ENCODE results near the gene IRF8.
"Not testable (repeated sequence)": the region's sequence is repeated elsewhere in the genome, so short reads cannot be mapped to it uniquely, and the experiment has no call there.

IRF8 gene

DNA sequence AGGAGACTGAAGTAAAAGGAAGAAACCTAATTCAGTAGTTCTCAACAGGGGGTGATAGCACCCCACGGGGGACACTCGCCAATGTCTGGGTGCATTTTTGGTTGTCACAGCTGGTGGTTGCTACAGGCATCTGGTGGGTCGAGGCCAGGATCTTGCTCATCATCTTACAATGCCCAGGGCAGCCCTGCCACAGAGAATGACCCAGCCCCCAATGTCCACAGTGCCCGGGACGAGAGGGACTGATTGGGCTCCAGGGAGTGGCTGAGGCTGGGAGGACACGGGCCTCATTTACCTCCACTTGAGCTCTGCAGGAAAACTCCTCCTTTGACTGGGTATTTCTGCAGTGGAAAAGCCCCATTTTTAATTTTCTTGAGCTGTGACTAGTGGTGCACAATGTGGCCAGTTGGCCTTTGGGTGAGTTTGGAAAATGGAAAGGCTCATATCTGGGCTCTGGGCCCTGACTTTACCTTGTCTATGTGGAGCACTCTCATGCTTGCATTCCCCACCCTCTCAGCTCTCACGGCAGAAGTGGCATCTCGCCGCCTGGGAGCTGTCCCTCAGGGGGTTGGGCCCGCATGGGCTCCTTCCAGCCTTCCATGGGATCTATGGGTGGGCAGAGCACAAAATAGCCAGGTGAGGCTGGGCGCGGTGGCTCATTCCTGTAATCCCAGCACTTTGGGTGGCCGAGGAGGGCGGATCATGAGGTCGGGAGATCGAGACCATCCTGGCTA, 37.7 kb upstream of the IRF8 start:
- no peaks in the 10 kb centered on the region for H3K36me3 Mint-ChIP-seq
- H3K9me3 Mint-ChIP-seq, result no peaks in the 10 kb centered on the region
- H3K4me1 Mint-ChIP-seq, result no peaks in the 10 kb centered on the region
- H3K27me3 Mint-ChIP-seq, result no peaks in the 10 kb centered on the region
- no peak overlapping the region for H3K27ac Mint-ChIP-seq
- H3K4me3 Mint-ChIP-seq, result no peak overlapping the region

DNA sequence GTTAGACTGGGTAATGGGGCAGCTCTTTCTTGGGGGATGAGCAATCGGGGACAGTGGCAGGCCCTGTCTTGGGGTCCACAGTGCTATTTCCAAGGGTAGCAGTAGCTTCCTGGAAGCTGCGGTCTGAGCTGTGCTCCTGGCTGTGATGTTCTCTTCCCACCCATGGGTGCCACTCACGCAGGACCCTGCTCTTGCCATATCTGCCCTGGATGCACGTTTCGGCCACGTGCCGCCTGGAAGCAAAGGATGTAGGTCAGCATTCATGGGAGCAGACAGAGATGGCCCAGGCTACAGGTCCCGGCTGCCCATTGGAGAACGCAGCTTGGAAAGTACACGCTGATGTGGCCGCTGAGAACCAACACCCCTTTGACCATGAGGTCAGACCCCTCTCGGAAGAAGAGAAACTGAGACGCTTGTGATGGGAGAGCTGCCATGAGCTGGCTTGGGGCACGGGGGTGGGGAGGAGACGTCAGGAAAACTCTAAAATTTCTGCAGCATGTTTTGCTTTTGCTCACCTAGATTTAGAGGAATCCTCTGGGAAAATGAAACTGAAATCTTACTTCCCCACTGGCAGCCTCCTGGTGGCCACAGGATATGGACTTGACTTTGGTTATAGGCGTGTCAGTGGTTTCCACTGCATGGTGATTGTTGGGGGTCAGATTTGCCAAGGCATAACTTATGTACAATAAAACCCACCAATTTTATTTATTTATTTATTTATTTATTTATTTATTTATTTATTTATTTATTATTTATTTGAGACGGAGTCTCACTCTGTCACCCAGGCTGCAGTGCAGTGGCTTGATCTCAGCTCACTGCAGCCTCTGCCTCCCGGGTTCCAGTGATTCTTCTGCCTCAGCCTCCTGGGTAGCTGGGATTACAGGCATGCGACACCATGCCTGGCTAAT, 36.2 kb upstream of the IRF8 start:
- Mint-ChIP-seq H3K4me1 (peaks cover 4% of the 10 kb centered on the region), H3K4me3 (no peak overlapping the region), H3K9me3 (no peaks in the 10 kb centered on the region), H3K36me3 (no peaks in the 10 kb centered on the region), H3K27me3 (no peaks in the 10 kb centered on the region), H3K27ac (no peak overlapping the region)

DNA sequence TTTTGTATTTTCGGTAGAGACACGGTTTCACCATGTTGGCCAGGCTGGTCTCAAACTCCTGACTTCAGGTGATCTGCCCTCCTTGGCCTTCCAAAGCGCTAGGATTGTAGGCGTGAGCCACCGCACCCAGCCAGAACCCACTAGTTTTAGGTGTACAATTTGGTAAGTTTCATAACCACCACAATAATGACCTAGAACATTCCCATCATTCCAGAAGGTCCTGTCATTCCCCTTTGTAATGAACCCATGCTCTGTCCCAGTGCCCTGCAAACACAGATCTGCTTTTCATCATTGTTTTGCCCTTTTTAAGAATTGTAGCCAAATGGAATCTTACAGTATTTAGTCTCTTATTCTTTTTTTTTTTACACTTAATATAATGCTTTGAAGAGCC, 35.6 kb upstream of the IRF8 start:
- Mint-ChIP-seq H3K9me3 (no peaks in the 10 kb centered on the region), H3K4me3 (no peak overlapping the region), H3K27me3 (no peaks in the 10 kb centered on the region), H3K27ac (no peak overlapping the region), H3K36me3 (no peaks in the 10 kb centered on the region), H3K4me1 (peaks cover 4% of the 10 kb centered on the region)

DNA sequence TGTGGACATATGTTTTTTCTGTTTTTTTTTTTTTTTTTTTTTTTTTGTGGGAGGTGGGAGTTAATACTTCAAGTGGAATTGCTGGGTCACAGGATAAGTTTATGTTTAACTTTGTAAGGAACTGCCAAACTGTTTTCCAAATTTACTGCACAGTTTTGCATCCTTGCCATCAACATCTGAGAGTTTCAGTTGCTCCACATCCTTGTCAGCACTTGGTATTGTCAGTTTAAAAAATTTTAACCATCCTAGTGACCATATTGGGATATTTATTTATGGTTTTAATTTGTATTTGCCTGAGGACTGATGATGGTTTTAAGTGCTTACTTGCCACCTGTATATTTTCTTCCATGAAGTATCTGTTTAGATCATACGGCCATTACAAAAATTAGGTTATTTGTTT, 34.0 kb upstream of the IRF8 start:
- peaks cover 19% of the 10 kb centered on the region for H3K4me1 Mint-ChIP-seq

DNA sequence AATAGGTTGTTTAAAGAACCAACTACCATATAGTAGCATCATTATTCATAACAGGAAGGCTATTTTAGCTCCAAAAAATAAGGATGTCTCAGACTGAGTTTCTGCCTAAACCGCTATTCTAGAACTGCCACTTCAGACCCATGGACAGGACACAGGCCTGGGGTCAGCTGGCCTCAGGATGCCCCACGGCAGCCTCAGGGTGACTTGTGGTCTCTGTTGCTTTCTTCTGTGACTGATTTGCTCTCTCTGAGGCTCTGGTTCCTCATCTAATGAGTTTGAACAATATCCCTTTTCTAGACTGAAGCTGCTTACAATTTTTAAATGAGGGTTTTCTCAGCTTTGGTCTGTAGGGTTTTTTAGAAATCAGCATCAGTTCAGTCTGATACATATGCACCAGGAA, 31.8 kb upstream of the IRF8 start:
- Mint-ChIP-seq H3K36me3 (no peaks in the 10 kb centered on the region), H3K27ac (no peak overlapping the region), H3K9me3 (no peaks in the 10 kb centered on the region), H3K4me3 (no peak overlapping the region), H3K4me1 (peaks cover 40% of the 10 kb centered on the region), H3K27me3 (no peaks in the 10 kb centered on the region)

More for the DNA sequence above, 34.0 kb upstream of the IRF8 start:
- no peak overlapping the region for H3K27ac Mint-ChIP-seq
- no peaks in the 10 kb centered on the region for H3K36me3 Mint-ChIP-seq
- no peaks in the 10 kb centered on the region for H3K27me3 Mint-ChIP-seq
- H3K9me3 Mint-ChIP-seq, result no peaks in the 10 kb centered on the region
- no peak overlapping the region for H3K4me3 Mint-ChIP-seq

DNA sequence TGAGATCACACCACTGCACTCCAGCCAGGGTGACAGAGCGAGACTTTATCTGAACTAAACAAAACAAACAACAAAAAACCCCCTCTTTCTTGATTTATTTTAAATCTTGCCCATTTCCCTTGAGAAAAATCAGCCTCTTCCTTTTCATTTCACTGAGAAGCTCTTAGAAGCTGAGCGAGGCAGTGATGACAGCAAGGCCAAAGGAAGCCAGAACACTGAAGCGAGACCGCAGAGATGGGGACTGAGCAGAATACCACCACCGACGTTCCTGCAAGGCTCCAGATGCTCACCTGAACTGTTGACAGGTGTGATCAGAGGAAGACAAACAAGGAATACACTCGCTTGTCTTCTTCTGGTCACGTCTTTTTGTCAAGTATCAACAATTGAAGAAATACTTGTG, 30.5 kb upstream of the IRF8 start:
- Mint-ChIP-seq H3K27ac (peak overlapping the region; percentile 81), H3K36me3 (no peaks in the 10 kb centered on the region), H3K4me1 (peaks cover 44% of the 10 kb centered on the region), H3K27me3 (no peaks in the 10 kb centered on the region), H3K4me3 (no peak overlapping the region), H3K9me3 (no peaks in the 10 kb centered on the region)

DNA sequence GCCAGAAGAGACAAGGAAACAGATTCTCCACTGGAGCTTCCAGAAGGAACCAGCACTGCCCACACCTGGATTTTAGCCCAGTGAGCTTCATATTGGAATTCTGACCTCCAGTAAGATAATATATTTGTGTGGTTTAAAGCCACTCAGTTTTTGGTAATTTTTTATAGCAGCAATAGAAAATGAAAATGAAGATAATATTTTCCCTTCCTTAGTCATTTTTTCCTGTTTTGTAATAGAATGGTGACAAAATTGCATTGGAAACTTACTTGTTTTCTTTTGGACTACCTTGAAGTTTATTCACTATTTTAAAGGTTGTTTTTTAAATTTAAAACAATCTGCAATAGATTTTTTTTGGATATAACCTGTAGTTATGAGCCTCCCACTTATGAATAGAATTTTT, 29.8 kb upstream of the IRF8 start:
- H3K4me1 Mint-ChIP-seq, result peaks cover 44% of the 10 kb centered on the region
- H3K27me3 Mint-ChIP-seq, result no peaks in the 10 kb centered on the region
- no peaks in the 10 kb centered on the region for H3K36me3 Mint-ChIP-seq
- H3K9me3 Mint-ChIP-seq, result no peaks in the 10 kb centered on the region
- peak overlapping the region; percentile 81 for H3K27ac Mint-ChIP-seq
- peak overlapping the region; percentile 41 for H3K4me3 Mint-ChIP-seq

DNA sequence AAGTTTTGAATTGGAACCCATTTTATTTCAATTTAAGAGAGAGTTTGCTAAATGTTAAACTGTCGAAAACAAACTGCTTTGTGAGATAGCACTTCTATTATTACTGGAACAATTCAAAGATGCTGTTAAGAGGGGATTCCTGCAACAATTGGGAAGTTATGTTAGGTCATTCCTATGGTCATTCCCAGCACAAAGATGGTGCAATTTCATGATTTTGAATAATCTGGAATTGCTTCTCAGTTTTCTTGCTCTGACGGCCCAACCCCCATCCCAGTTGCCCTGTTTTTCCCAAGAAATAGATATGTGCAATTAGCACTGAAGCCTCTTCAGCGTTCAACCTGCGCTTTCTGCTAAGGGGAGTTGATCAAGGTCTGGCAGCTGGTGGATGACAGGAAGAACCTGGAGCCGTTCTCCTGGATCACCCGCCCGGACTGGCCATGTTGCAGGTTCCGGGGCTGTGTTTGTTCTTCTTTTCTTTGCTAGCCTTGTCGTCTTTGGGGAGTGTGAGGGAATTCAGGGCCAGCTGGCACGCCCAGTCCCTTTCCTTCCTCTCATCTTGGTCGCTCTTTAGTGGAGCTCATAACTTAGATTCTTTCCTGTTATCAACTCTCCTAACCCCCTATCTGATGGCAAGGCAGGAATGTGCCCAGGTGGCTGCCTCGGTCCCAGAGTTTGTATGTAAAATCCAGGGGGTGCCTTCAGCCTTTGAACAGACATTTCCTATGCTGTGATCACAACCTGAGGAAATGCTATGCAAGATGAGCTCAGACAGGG, 29.0 kb upstream of the IRF8 start:
- no peaks in the 10 kb centered on the region for H3K27me3 Mint-ChIP-seq
- H3K27ac Mint-ChIP-seq, result peak overlapping the region; percentile 92
- H3K4me3 Mint-ChIP-seq, result peak overlapping the region; percentile 30
- peaks cover 44% of the 10 kb centered on the region for H3K4me1 Mint-ChIP-seq
- no peaks in the 10 kb centered on the region for H3K9me3 Mint-ChIP-seq
- H3K36me3 Mint-ChIP-seq, result no peaks in the 10 kb centered on the region

DNA sequence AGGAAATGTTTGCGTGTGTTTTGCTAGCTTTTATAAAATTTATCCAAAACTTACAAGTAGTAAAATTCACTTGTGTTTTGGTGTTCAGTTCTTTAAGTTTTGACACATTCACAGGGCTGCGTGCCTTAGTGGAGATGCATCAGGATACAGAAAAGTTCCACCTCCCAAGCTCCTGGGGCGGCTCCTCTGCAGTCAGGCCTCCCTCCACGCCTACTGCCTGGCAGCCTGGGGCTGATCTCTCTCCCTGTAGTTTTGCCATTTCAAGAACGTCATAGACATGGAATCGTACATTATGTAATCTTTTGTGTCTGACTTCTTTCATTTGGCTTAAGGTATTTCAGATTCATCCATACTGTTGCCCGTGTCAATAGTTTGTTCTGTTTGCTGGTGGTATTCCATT, 27.2 kb upstream of the IRF8 start:
- Mint-ChIP-seq H3K4me3 (peak overlapping the region; percentile 31), H3K9me3 (no peaks in the 10 kb centered on the region), H3K27ac (peak overlapping the region; percentile 90), H3K36me3 (no peaks in the 10 kb centered on the region), H3K27me3 (no peaks in the 10 kb centered on the region), H3K4me1 (peaks cover 41% of the 10 kb centered on the region)

DNA sequence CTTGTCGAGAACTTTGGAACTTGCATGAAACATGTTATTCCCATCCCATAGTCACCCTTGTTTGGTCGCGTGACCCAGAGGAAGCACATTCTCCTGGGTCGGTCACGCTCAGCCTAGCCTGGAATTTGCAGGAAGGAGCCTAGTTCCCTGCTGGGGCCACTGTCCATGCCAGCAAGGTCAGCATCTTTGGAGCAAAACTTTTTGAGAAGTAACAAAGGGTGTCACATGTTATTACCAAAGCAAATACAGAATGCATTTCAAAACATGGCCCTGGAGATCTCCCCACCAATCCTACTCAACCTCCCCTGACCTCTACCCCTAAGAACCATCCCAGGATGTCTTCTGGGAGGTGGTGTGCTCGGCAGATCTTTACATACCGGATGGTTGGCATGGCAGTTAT, 26.2 kb upstream of the IRF8 start:
- no peaks in the 10 kb centered on the region for H3K9me3 Mint-ChIP-seq
- no peak overlapping the region for H3K27ac Mint-ChIP-seq
- peaks cover 40% of the 10 kb centered on the region for H3K4me1 Mint-ChIP-seq
- H3K27me3 Mint-ChIP-seq, result no peaks in the 10 kb centered on the region
- no peak overlapping the region for H3K4me3 Mint-ChIP-seq
- no peaks in the 10 kb centered on the region for H3K36me3 Mint-ChIP-seq

DNA sequence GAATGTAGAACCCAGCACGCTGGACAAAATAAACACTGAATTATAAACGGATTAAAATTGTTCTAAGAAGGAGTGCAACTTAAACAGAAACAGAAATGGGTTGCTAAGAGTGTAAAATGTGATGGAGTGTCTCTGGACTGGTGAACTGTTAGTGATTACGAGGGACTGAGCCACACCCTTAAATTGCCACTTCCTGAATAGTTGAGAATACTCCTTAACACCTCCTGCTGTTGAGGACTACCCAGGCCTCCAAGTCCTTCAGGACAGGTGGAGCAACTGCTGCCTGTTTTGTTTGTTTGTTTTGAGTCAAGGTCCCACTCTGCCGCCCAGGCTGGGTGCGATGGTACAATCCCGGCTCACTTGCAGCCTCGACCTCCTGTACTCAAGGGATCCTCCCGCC, 25.8 kb upstream of the IRF8 start:
- H3K4me1 Mint-ChIP-seq, result peaks cover 40% of the 10 kb centered on the region
- H3K4me3 Mint-ChIP-seq, result no peak overlapping the region
- no peaks in the 10 kb centered on the region for H3K27me3 Mint-ChIP-seq
- no peaks in the 10 kb centered on the region for H3K9me3 Mint-ChIP-seq
- H3K36me3 Mint-ChIP-seq, result no peaks in the 10 kb centered on the region
- H3K27ac Mint-ChIP-seq, result no peak overlapping the region

DNA sequence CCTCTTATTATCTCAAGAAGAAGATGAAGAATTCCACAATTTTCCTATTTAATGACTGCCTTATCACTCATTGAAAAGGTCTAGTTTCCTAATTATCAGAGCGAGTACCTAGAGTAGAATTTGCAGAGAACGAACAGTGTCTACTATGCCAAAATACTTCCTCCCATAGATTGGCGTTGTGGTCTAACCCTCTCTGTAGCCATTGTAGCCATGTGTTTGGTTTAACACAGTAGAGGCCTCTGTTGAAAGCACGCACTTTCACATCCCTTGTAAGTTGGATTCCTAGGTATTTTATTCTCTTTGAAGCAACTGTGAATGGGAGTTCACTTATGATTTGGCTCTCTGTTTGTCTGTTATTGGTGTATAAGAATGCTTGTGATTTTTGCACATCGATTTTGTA, 24.9 kb upstream of the IRF8 start:
- not testable (repeated sequence) for H3K36me3 Mint-ChIP-seq, H3K4me3 Mint-ChIP-seq, H3K27me3 Mint-ChIP-seq, H3K27ac Mint-ChIP-seq, H3K9me3 Mint-ChIP-seq
- H3K4me1 Mint-ChIP-seq, result peaks cover 33% of the 10 kb centered on the region

DNA sequence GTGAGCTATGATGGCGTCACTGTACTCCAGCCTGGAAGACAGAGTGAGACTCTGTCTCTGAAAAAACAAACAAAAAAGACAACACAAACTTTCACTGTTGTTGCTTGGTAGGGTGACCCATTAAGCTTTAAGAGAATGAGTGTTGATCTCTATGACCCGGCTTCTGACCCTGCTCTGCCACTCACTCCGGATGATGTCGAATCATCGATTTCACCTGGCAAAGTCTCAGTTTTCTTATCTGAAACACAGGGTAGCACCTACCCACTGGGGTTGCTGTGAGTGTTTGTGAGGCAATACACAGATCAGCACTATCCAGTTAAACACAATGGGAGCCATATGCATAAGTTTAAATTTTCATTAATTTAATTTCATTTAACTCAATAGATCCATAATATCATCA, 20.6 kb upstream of the IRF8 start:
- Mint-ChIP-seq H3K36me3 (no peaks in the 10 kb centered on the region), H3K4me3 (no peak overlapping the region), H3K4me1 (peaks cover 21% of the 10 kb centered on the region), H3K9me3 (no peaks in the 10 kb centered on the region), H3K27me3 (no peaks in the 10 kb centered on the region), H3K27ac (no peak overlapping the region)

DNA sequence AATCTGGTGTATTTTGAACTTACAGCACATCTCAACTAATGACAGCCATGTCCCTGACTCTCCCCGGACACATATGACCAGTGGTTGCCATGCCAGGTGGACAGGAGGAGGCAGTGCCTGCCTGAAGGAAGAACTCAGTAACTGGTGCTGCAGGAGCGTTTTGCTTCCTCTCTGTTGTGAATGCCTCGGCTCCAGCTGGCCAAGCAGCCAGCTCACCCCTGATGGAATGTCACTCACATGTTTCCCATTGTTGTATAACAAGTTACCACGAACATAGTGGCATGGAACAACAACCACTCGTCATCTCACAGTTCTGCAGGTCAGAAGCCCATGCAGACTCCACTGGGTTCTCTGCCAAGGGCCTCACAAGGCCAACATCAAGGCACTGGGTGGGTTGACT, 20.1 kb upstream of the IRF8 start:
- H3K27me3 Mint-ChIP-seq, result no peaks in the 10 kb centered on the region
- H3K27ac Mint-ChIP-seq, result no peak overlapping the region

DNA sequence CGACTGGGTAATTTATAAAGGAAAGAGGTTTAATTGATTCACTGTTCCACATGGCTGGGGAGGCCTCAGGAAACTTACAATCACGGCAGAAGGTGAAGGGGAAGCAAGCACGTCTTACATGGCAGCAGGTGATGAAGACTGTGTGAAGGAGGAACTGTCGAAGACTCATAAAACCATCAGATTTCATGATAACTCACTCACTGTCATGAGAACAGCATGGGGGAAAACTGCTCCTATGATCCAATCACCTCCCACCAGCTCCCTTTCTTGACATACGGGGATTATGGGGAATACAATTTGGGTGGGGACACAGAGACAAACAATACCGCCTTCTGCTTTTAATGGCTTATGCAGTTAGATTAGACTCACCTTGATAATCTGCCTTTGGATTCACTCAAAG, 19.4 kb upstream of the IRF8 start:
- H3K36me3 Mint-ChIP-seq, result no peaks in the 10 kb centered on the region
- H3K27me3 Mint-ChIP-seq, result no peaks in the 10 kb centered on the region
- H3K9me3 Mint-ChIP-seq, result no peaks in the 10 kb centered on the region
- H3K4me3 Mint-ChIP-seq, result no peak overlapping the region
- no peak overlapping the region for H3K27ac Mint-ChIP-seq
- H3K4me1 Mint-ChIP-seq, result peaks cover 21% of the 10 kb centered on the region

More for the DNA sequence above, 20.1 kb upstream of the IRF8 start:
- Mint-ChIP-seq H3K4me1 (peaks cover 21% of the 10 kb centered on the region), H3K9me3 (no peaks in the 10 kb centered on the region), H3K36me3 (no peaks in the 10 kb centered on the region), H3K4me3 (no peak overlapping the region)

All from activated naive CD4-positive, alpha-beta T cell treated with anti-CD3 and anti-CD28 coated beads, Interleukin-2, amount 50 U/mL, for 24 hours (primary cell).